GM12878 (cell line): ENCODE results near the gene HNMT. TPM values are rescaled to one million over a fixed set of nuclear protein-coding genes. Genes with fewer than 3 reads are reported as not detected.

ENCODE experiments used
- ATAC-seq: fragments of 200-7000 bp; cut with Tn5 transposase; 3 replicates; pipeline ENCODE4 v1.9.1; 2020; ENCODE audit warnings: mild to moderate bottlenecking, moderate library complexity
- BruUV-seq: library from RNA; stranded (reverse); fragments of 400-500 nt; replicated peaks from 2 replicates; lab custom pipeline; 2021; lab: Mats Ljungman, UMichigan
- CTCF ChIA-PET: fragments of 300-600 bp; sonication (Branson Sonifier 250); formaldehyde crosslinking; extraction: SDS; loops from one replicate; lab custom pipeline; 2021; ENCODE audit warnings: inconsistent platforms; lab: Yijun Ruan, JAX
- POLR2A ChIA-PET: fragments of 350-600 bp; formaldehyde crosslinking; extraction: SDS; loops from one replicate; lab custom pipeline; 2021; ENCODE audit warnings: inconsistent platforms; lab: Charles Lee
- RAD21 ChIA-PET: fragments of 300-600 bp; sonication (Branson Sonifier 250); formaldehyde crosslinking; loops from one replicate; lab custom pipeline; 2023; ENCODE audit warnings: antibody characterized with exemption; ENCODE audit not compliant: unreplicated experiment; lab: Charles Lee
- SMC1A ChIA-PET: fragments of 300-600 bp; sonication (Branson Sonifier 250); formaldehyde crosslinking; loops from one replicate; lab custom pipeline; 2023; ENCODE audit not compliant: unreplicated experiment, uncharacterized antibody; lab: Charles Lee
- DNase-seq: peaks from one replicate; pipeline ENCODE4 v3.0.0-alpha.2; 2011; ENCODE audit warnings: low read depth, low spot score
- FAIRE-seq: peaks from 3 replicates; lab custom pipeline; 2011; peaks lifted over from hg19 to GRCh38; lab: Jason Lieb, UNC
- H2AFZ ChIP-seq: 2 replicates; pipeline ENCODE4 v1.6.0; 2011; ENCODE audit warnings: low read depth, low read length, control low read depth; ENCODE audit not compliant: control insufficient read depth
- H3K27ac ChIP-seq: 2 replicates; pipeline ENCODE4 v1.5.1; 2011; ENCODE audit warnings: control low read depth; ENCODE audit not compliant: control insufficient read depth, insufficient read depth
- H3K27me3 ChIP-seq, 2 experiments: replicated peaks in 1 of 2; 2 replicates each; pipeline versions ENCODE4 v1.6.0 to v1.6.1; 2011; ENCODE audit warnings: low read length in 1 of 2; ENCODE audit not compliant: control insufficient read depth in 2 of 2, insufficient read depth in 2 of 2
- H3K36me3 ChIP-seq, 2 experiments: 2 replicates each; pipeline ENCODE4 v1.5.1; 2011; ENCODE audit warnings: low read length in 1 of 2; ENCODE audit not compliant: control insufficient read depth in 2 of 2, insufficient read depth in 2 of 2
- H3K4me1 ChIP-seq: 2 replicates; pipeline ENCODE4 v1.6.1; 2011; ENCODE audit warnings: mild to moderate bottlenecking, low read length, moderate library complexity, mixed read lengths; ENCODE audit not compliant: control insufficient read depth, insufficient read depth
- H3K4me2 ChIP-seq: 2 replicates; pipeline ENCODE4 v1.6.0; 2011; ENCODE audit warnings: control low read depth; ENCODE audit not compliant: control insufficient read depth, insufficient read depth
- H3K4me3 ChIP-seq: fragments of 200-600 bp; sonication (generic); 2 replicates; pipeline ENCODE4 v1.5.1; 2016
- H3K79me2 ChIP-seq: 2 replicates; pipeline ENCODE4 v1.6.0; 2011; ENCODE audit warnings: low read length; ENCODE audit not compliant: control insufficient read depth, insufficient read depth
- H3K9ac ChIP-seq: 2 replicates; pipeline ENCODE4 v1.8.0; 2011; ENCODE audit warnings: low read length, control low read depth, mixed read lengths; ENCODE audit not compliant: control insufficient read depth, insufficient read depth
- H3K9me3 ChIP-seq: replicated peaks from 3 replicates; pipeline ENCODE4 v1.5.1; 2011; ENCODE audit warnings: mild to moderate bottlenecking, low read length; ENCODE audit not compliant: control insufficient read depth, insufficient read depth
- H4K20me1 ChIP-seq: 2 replicates; pipeline ENCODE4 v1.6.0; 2011; ENCODE audit not compliant: control insufficient read depth, insufficient read depth
- HDGF ChIP-seq: fragments of 450-650 bp; IDR thresholded peaks from 2 replicates; pipeline ENCODE4 v1.6.1; 2016; ENCODE audit warnings: antibody characterized with exemption
- IKZF2 ChIP-seq, 2 experiments: fragments of 450-650 bp; IDR thresholded peaks; 2 replicates each; pipeline ENCODE4 v1.6.1; 2017; ENCODE audit warnings: mild to moderate bottlenecking in 2 of 2, moderate library complexity in 2 of 2
- MEF2B ChIP-seq: fragments of 450-650 bp; IDR thresholded peaks from 2 replicates; pipeline ENCODE4 v1.6.1; 2018; ENCODE audit warnings: mild to moderate bottlenecking, moderate library complexity; ENCODE audit not compliant: partially characterized antibody, poor library complexity, severe bottlenecking
- NRF1 ChIP-seq: conservative IDR thresholded peaks from 2 replicates; pipeline ENCODE4 v1.6.1; 2011; ENCODE audit warnings: mild to moderate bottlenecking, low read depth, low read length, improper control_type of control experiment
- POLR2A ChIP-seq: IDR thresholded peaks from 2 replicates; pipeline ENCODE4 v1.6.1; 2011; ENCODE audit warnings: low read depth, mild to moderate bottlenecking, low read length
- RB1 ChIP-seq: fragments of 450-650 bp; formaldehyde crosslinking; IDR thresholded peaks from 2 replicates; pipeline ENCODE4 v1.6.1; 2017; ENCODE audit warnings: mild to moderate bottlenecking, borderline replicate concordance
- RFX5 ChIP-seq: IDR thresholded peaks from 2 replicates; pipeline ENCODE4 v1.6.1; 2011; ENCODE audit warnings: low read depth, low read length, improper control_type of control experiment
- SMC3 ChIP-seq: IDR thresholded peaks from 2 replicates; pipeline ENCODE4 v1.6.1; 2011; ENCODE audit warnings: low read length, improper control_type of control experiment, borderline replicate concordance
- SREBF2 ChIP-seq: IDR thresholded peaks from 2 replicates; pipeline ENCODE4 v1.6.1; 2012; ENCODE audit warnings: mild to moderate bottlenecking, low read length
- STAT1 ChIP-seq: fragments of 450-650 bp; conservative IDR thresholded peaks from 2 replicates; pipeline ENCODE4 v1.6.1; 2014; ENCODE audit warnings: antibody characterized with exemption, mild to moderate bottlenecking
- ZBED1 ChIP-seq: IDR thresholded peaks from 2 replicates; pipeline ENCODE4 v1.6.1; 2016; ENCODE audit warnings: borderline replicate concordance
- ZNF592 ChIP-seq: fragments of 450-650 bp; IDR thresholded peaks from 2 replicates; pipeline ENCODE4 v1.6.1; 2017; ENCODE audit warnings: mild to moderate bottlenecking, moderate library complexity
- ZNF687 ChIP-seq: fragments of 450-650 bp; IDR thresholded peaks from 2 replicates; pipeline ENCODE4 v1.6.1; 2017; ENCODE audit warnings: mild to moderate bottlenecking, moderate library complexity
- WGBS: methylation state at CpG from one replicate; pipeline ENCODE4 v1.1.6; 2016; ENCODE audit warnings: low lambda C conversion rate; ENCODE audit not compliant: insufficient replicate concordance, insufficient coverage; ENCODE audit errors: missing lambda C conversion rate; 5-methylcytosine and 5-hydroxymethylcytosine counted together
- in situ Hi-C: fragments of 300-500 bp; cut with MboI; formaldehyde crosslinking; loops from 9 replicates; pipeline ENCODE4 v1.14.3; 2018; ENCODE audit warnings: mixed read lengths
- intact Hi-C: fragments of 100-400 bp; cut with micrococcal nuclease; formaldehyde crosslinking; loops from one replicate; pipeline ENCODE4 v1.14.2; 2022; ENCODE audit not compliant: unreplicated experiment
- polyA plus RNA-seq, 11 experiments: library from polyadenylated mRNA; depleted of rRNA in 4 of 11; unstranded in 6 of 11; stranded (reverse) in 5 of 11; fragments of >200 nt; fragmentation: Nextera tagmentation in 4 of 11; fragmentation: Illumina TruSeq in 1 of 11; extraction: Ambion mirVana in 4 of 11; extraction: Trizol in 1 of 11; gene quantifications; 1 replicate in 1 of 11; 2 replicates in 10 of 11; pipeline versions ENCODE4 v1.2.1 to v1.2.3, GENCODE V29; 2011 to 2016; ENCODE audit warnings: inconsistent platforms in 2 of 11, missing spikeins in 2 of 11, low read depth in 1 of 11
- total RNA-seq, 4 experiments: library from RNA; depleted of rRNA in 3 of 4; stranded (reverse); fragments of >200 nt in 3 of 4; fragmentation: Illumina TruSeq in 1 of 4; extraction: Trizol in 1 of 4; gene quantifications; 2 replicates each; pipeline versions ENCODE4 v1.2.1 to v1.2.3, GENCODE V29; 2013 to 2021

HNMT gene
- total and polyA plus RNA-seq, 10 of the 15 experiments (the other 5 are each of a cell fraction or from before 2014, with no cell fraction given): not detected

- ChIA-PET CTCF (interaction anchor here (1.0 to 5.5 kb wide), 8 partner anchors 10 to 877 kb away, joined by 3 to 49 read pairs (median 4); no protein-coding TSS in a partner anchor), POLR2A (interaction anchor here (0.6 kb wide), 1 partner anchor 349 kb away, joined by 3 read pairs; no protein-coding TSS in a partner anchor), RAD21 (interaction anchor here (3.4 to 3.5 kb wide), 2 partner anchors 140 to 425 kb away, joined by 18 to 19 read pairs; no protein-coding TSS in a partner anchor), SMC1A (interaction anchor here (1.2 to 4.6 kb wide), 2 partner anchors 140 to 429 kb away, joined by 3 to 30 read pairs; no protein-coding TSS in a partner anchor)
- no TSS peak for BruUV-seq
- Histone ChIP-seq H4K20me1 (no peaks in the 10 kb centered on the region), H3K4me3 (no peak overlapping the region), H3K4me1 (no peaks in the 10 kb centered on the region), H3K79me2 (no peaks in the 10 kb centered on the region), H3K27ac (no peak overlapping the region), H3K36me3 (no peaks in the 10 kb centered on the region), H3K27me3 (no peaks in the 10 kb centered on the region), H3K9me3 (no peaks in the 10 kb centered on the region), H3K9ac (no peak overlapping the region), H3K4me2 (no peak overlapping the region), H2AFZ (no peak overlapping the region)
- FAIRE-seq: no peak
- intact Hi-C loops (loop anchor here (5.0 kb wide), 1 partner anchor 77 kb away; no protein-coding TSS in a partner anchor), in situ Hi-C loops (no loop called here)
- DNase-seq: no peak
- no peak for ATAC-seq
- no peak for TF ChIP-seq ZNF592
- no peak for TF ChIP-seq SREBF2
- no peak for TF ChIP-seq HDGF
- TF ChIP-seq ZBED1: no peak
- TF ChIP-seq NRF1: no peak
- no peak for TF ChIP-seq SMC3
- no peak for TF ChIP-seq ZNF687
- no peak for TF ChIP-seq RB1
- TF ChIP-seq MEF2B: no peak
- TF ChIP-seq IKZF2 (IDR thresholded peaks at IDR 0.05): no peak
- TF ChIP-seq RFX5: no peak
- no peak for TF ChIP-seq STAT1
- TF ChIP-seq POLR2A: no peak
- 90% methylated on average over 4 of the region's 4 CpGs for WGBS
Observed at GRCh38 chr2:137950238-137950637, 14.0 kb upstream of the HNMT start.
